GM20000 (cell line): ENCODE data around the gene MTCL3.

Source experiments
- DNase-seq: peaks from one replicate; pipeline ENCODE4 v3.0.0; 2012; ENCODE audit warnings: low spot score
- CTCF ChIP-seq: IDR thresholded peaks from 2 replicates; pipeline ENCODE4 v1.5.1; 2012; ENCODE audit warnings: mild to moderate bottlenecking, control low read depth; ENCODE audit errors: extremely low read depth, missing control alignments

MTCL3 gene

GRCh38 chr6:127468936-127469335 is 50.2 kb downstream of the MTCL3 start:
- no peak for TF ChIP-seq CTCF
- no peak for DNase-seq

- no peak for DNase-seq
- no peak for TF ChIP-seq CTCF
Observed at GRCh38 chr6:127466416-127466815, 52.7 kb downstream of the MTCL3 start.

- peak; percentile 61 for TF ChIP-seq CTCF
- peak; percentile 72 for DNase-seq
Observed at GRCh38 chr6:127464881-127465459, 54.2 kb downstream of the MTCL3 start.

GRCh38 chr6:127464161-127464880 is 54.8 kb downstream of the MTCL3 start:
- no peak for TF ChIP-seq CTCF
- DNase-seq: no peak

- DNase-seq: no peak
- no peak for TF ChIP-seq CTCF
Observed at GRCh38 chr6:127463056-127463455, 56.1 kb downstream of the MTCL3 start.

GRCh38 chr6:127462376-127462775 is 56.8 kb downstream of the MTCL3 start:
- TF ChIP-seq CTCF: no peak
- no peak for DNase-seq

GRCh38 chr6:127460465-127460864 is 58.7 kb downstream of the MTCL3 start:
- no peak for DNase-seq
- TF ChIP-seq CTCF: no peak
